NOMO-1 treated with DMSO at 0.1 percent for 48 hours (cell line): ENCODE data around the gene SLC22A14.
"Not testable (repeated sequence)": the region's sequence is repeated elsewhere in the genome, so short reads cannot be mapped to it uniquely, and the experiment has no call there.

Source experiments
- DNase-seq: peaks from one replicate; lab custom pipeline; 2025; ENCODE audit not compliant: unreplicated experiment; lab: John Stamatoyannopoulos, UW

The SLC22A14 gene

GRCh38 chr3:38270606-38271005, 11.5 kb upstream of the SLC22A14 start:
- DNase-seq: no peak

DNA sequence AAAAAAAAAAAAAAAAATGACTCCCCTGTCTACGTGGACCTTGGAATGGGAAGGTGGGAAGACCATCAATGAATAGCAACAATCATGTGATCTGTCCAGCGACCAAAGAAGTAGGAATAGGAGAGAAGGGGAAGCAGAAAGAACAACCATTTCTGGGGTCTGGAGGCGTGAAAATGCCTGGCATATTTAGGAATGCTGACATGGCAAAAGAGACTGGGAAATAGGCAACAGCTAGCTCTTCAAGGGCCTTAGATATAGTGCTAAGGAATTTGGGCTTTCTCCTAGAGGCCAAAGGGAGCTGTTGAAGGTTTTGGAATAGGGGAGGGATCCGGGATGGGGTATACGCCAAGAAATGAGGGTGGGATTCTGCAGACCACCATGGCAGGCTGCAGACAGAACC, 10.5 kb upstream of the SLC22A14 start:
- DNase-seq: no peak

DNA sequence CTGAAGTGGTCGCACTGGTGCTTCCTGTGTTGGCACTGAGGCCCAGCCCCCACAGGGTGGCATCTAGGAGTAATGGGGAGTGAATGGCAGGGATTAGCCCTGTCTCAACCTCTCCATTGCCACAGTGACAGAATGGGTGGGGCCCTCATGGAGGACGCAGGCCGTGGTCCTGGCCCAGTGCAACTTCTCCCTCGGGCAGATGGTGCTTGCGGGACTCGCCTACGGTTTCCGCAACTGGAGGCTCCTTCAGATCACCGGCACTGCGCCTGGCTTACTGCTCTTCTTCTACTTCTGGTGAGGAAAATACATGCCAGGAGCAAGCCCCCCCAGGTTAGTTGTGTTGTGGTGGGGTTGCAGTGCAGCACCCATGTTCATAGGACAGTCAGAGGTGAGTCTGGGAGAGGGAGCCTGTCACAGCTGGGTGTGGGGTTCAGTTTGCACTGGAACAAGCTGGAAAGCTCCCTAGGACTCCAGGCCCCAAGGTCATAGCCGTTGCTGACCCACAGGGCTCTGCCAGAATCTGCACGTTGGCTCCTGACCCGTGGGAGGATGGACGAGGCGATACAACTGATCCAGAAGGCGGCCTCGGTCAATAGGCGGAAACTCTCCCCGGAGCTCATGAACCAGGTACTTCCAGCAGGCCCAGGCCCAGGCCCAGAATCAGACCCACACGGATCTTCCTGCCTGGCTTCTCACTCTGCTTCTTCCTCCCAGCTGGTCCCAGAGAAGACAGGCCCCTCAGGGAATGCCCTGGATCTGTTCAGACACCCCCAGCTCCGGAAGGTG, 7.0 kb upstream of the SLC22A14 start:
- DNase-seq: no peak

DNA sequence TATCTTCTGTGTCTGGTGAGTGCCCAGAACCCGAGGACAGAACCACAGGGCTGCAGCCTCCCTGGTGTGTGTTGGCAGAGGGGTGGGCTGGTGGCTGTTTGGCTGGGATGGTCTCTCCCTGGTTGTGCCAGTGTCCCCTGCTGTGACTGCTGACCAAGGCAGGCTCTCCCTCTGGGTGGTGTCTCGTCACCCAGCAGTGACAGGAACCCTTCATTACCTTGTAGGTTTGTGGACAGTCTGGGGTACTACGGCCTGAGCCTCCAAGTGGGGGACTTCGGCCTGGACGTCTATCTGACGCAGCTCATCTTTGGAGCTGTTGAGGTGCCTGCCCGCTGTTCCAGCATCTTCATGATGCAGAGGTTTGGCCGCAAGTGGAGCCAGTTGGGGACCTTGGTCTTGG, 6.4 kb upstream of the SLC22A14 start:
- no peak for DNase-seq

- no peak for DNase-seq
These were observed 5.8 kb upstream of the SLC22A14 start for GRCh38 chr3:38276081-38276916.

DNA sequence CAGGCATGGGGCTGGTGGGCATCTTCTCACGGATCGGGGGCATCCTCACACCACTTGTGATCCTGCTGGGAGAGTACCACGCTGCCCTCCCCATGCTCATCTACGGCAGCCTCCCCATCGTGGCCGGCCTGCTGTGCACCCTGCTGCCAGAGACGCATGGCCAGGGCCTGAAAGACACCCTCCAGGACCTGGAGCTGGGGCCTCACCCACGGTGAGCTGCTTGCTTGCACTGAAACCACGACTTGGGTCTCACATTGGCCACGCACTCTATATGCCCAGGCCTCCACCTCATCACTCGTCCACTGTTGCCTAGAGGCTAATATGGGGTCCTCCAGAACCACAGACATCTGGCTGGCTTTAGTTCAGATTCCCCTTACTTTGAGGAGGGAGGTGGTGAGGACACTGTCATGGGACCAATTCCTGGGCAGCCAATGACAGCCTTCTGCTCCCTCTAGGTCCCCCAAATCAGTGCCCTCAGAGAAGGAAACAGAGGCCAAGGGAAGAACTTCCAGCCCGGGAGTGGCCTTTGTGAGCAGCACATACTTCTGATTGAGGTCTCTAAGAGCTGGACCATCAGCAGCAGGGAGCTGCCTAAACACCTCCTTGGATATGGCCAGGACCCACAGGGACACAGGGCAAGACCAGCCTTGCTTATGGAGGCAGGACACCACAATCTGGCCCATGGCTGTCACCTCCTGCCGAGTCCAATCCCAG, 5.0 kb upstream of the SLC22A14 start:
- DNase-seq: no peak

GRCh38 chr3:38278841-38279240, 3.3 kb upstream of the SLC22A14 start:
- DNase-seq: no peak

- DNase-seq: no peak
These were observed 2.0 kb downstream of the SLC22A14 start for GRCh38 chr3:38283810-38284755.

GRCh38 chr3:38284756-38285150, 2.7 kb downstream of the SLC22A14 start:
- no peak for DNase-seq

GRCh38 chr3:38289286-38290217, 7.5 kb downstream of the SLC22A14 start:
- not testable (repeated sequence) for DNase-seq

DNA sequence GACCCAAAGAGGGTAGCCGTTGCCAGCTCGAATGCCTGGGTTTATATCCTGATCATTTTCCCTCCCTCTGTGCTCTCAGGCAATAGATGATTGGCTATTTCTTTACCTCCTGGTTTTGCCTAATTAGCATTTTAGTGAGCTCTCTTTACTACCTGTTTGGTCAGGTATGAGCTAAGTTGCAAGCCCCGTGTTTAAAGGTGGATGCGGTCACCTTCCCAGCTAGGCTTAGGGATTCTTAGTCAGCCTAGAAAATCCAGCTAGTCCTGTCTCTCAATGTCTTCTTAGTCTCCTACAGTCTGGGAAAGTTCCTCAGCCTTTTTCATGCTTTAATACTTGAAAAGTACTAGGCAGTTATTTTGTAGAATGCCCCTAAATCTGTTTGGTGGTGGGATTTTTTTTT, 15.0 kb downstream of the SLC22A14 start:
- DNase-seq: not testable (repeated sequence)

DNA sequence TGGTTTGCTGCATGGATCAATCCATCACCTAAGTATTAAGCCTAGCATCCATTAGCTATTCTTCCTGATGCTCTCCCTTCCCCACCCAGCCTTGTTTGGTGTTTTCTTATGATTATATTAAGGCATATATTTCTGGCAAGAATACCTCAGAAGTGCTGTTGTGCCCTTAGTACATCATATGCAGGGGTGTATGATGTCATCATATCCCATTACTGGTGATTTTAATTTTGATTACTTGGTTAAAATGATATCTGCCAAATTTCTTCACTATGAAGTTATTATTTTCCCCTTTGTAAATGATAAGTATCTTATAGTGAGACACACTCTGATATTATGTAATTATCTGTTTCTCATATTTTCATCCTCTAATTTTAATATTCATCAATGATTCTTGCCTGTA, 15.4 kb downstream of the SLC22A14 start:
- no peak for DNase-seq

DNA sequence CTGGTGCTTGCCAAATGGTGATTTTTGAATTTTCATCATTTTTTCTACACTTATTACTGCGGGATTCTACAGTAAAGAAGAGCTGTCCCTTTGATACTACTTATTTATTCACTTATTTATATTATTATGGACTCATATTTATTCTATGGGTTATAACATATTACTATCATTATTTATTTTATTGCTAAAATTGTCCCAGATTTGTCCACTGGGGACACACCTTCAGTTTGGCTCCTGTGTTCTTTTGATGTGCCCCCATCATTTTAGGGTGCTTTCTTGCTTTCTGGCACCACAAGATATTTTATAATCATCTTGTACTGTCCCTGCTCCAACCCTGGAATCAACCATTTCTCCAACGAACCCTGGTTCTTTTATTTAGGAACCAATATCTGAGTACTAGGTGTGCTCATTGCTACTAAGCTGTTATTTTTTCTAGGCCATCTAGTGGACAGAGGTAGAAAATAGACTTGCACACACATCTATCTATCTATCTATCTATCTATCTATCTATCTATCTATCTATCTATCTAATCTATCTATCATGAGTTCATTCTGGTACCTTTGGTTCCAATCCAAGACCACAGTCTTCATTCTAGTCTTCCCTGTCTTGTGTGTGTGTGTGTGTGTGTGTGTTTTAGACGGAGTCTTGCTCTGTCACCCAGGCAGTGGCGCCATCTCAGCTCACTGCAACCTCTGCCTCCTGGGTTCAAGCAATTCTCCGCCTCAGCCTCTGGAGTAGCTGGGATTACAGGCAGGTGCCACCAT, 16.0 kb downstream of the SLC22A14 start:
- DNase-seq: no peak

DNA sequence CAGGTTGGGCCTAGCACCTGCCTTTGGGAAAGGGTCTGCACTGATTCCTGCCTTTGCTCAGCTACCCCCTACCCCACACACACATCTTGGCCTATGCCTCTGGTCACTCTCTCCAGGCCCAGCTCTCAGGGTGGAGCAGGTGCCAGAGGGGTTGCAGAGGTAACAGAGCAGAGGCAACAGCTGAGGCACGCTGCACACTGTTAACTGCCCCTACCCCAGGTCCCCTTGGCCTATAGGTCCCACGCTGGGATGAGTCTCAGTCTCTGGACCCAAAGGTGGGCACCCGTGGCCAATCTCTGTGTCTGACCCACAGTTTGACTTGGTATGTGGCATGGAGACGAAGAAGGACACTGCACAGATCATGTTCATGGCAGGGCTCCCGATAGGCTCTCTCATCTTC, 24.8 kb downstream of the SLC22A14 start:
- no peak for DNase-seq

DNA sequence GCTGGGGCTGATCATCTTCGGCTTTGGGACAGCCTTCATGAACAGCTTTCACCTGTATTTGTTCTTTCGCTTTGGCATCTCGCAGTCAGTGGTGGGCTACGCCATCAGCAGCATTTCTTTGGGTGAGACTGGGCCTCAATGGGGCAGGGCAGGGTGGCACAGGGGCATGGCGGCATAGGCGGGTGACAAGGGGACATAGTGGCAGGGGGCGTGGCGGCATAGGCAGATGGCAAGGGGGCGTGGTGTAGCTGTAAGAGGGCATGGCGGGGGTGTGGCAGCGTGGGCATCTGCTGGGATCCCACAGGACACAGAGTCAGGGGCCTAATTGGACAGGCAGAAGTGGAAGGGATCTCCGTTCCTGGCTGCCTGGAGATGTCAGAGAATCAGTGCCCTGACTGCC, 25.5 kb downstream of the SLC22A14 start:
- DNase-seq: no peak

- no peak for DNase-seq
These were observed 26.4 kb downstream of the SLC22A14 start for GRCh38 chr3:38308456-38308855.

- DNase-seq: peak; percentile 86
These were observed 29.4 kb downstream of the SLC22A14 start for GRCh38 chr3:38311476-38311875.

DNA sequence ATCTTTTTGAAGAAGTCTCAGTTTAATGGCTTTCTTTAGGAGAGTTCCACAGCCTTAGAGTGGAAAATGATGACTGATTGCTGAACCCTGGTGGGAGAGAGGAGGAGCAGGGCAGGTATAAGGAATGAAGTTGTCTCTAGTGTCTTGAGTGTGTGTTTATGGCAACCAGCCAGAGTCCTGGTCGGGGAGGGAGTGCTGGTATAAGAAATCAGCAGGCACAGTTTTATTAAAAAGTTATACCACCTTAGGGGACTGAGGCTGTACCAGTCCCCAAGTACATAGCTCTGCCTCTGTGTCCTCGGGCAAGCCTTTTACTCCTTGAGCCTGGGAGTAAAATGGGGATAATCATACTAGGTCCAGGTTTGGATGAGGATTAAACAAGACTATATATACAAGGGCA, 29.8 kb downstream of the SLC22A14 start:
- no peak for DNase-seq

GRCh38 chr3:38312356-38312755, 30.3 kb downstream of the SLC22A14 start:
- DNase-seq: no peak
